ENCODE results near the gene CDC27. TPM values are rescaled to one million over a fixed set of nuclear protein-coding genes. Genes with fewer than 3 reads are reported as not detected.
"Not testable (repeated sequence)": the region's sequence is repeated elsewhere in the genome, so short reads cannot be mapped to it uniquely, and the experiment has no call there.

Gene CDC27
- total RNA-seq: 80.3 TPM

GRCh38 chr17:47188876-47189731 is at the start of gene CDC27:
Gene CDC27 (minus strand): TSS chr17:47189295. CDS start chr17:47189172, 123 bp downstream.
- DNase-seq (ENCODE audit: low spot score): peak; percentile 100

- DNase-seq (ENCODE audit: low spot score): no peak
These were observed 49.4 kb upstream of the CDC27 start for GRCh38 chr17:47238321-47239010.

- DNase-seq (ENCODE audit: low spot score): no peak
These were observed 48.7 kb upstream of the CDC27 start for GRCh38 chr17:47237841-47238240.

- DNase-seq (ENCODE audit: low spot score): no peak
These were observed 46.8 kb upstream of the CDC27 start for GRCh38 chr17:47235923-47236322.

- no peak for DNase-seq (ENCODE audit: low spot score)
These were observed 46.4 kb upstream of the CDC27 start for GRCh38 chr17:47235506-47235905.

- DNase-seq (ENCODE audit: low spot score): no peak
These were observed 43.4 kb upstream of the CDC27 start for GRCh38 chr17:47232465-47232864.

GRCh38 chr17:47231866-47232265 is 42.8 kb upstream of the CDC27 start:
- no peak for DNase-seq (ENCODE audit: low spot score)

GRCh38 chr17:47231334-47231733 is 42.2 kb upstream of the CDC27 start:
- no peak for DNase-seq (ENCODE audit: low spot score)

- no peak for DNase-seq (ENCODE audit: low spot score)
These were observed 41.8 kb upstream of the CDC27 start for GRCh38 chr17:47230864-47231263.

GRCh38 chr17:47229535-47230443 is 40.7 kb upstream of the CDC27 start:
- DNase-seq (ENCODE audit: low spot score): peak; percentile 92

- DNase-seq (ENCODE audit: low spot score): no peak
These were observed 38.8 kb upstream of the CDC27 start for GRCh38 chr17:47227862-47228261.

- DNase-seq (ENCODE audit: low spot score): no peak
These were observed 37.0 kb upstream of the CDC27 start for GRCh38 chr17:47225911-47226688.

GRCh38 chr17:47225436-47225858 is 36.4 kb upstream of the CDC27 start:
- DNase-seq (ENCODE audit: low spot score): peak; percentile 68

- no peak for DNase-seq (ENCODE audit: low spot score)
These were observed 35.9 kb upstream of the CDC27 start for GRCh38 chr17:47224966-47225365.

- DNase-seq (ENCODE audit: low spot score): not testable (repeated sequence)
These were observed 35.0 kb upstream of the CDC27 start for GRCh38 chr17:47224077-47224476.

GRCh38 chr17:47223460-47223859 is 34.4 kb upstream of the CDC27 start:
- no peak for DNase-seq (ENCODE audit: low spot score)

- no peak for DNase-seq (ENCODE audit: low spot score)
These were observed 33.9 kb upstream of the CDC27 start for GRCh38 chr17:47223007-47223406.

- no peak for DNase-seq (ENCODE audit: low spot score)
These were observed 33.0 kb upstream of the CDC27 start for GRCh38 chr17:47222047-47222446.

GRCh38 chr17:47221154-47221553 is 32.1 kb upstream of the CDC27 start:
- no peak for DNase-seq (ENCODE audit: low spot score)

- no peak for DNase-seq (ENCODE audit: low spot score)
These were observed 31.5 kb upstream of the CDC27 start for GRCh38 chr17:47220531-47220999.
